ENCODE results near the gene OR52H1.
"Not testable (repeated sequence)": the region's sequence is repeated elsewhere in the genome, so short reads cannot be mapped to it uniquely, and the experiment has no call there.

OR52H1 gene

DNA sequence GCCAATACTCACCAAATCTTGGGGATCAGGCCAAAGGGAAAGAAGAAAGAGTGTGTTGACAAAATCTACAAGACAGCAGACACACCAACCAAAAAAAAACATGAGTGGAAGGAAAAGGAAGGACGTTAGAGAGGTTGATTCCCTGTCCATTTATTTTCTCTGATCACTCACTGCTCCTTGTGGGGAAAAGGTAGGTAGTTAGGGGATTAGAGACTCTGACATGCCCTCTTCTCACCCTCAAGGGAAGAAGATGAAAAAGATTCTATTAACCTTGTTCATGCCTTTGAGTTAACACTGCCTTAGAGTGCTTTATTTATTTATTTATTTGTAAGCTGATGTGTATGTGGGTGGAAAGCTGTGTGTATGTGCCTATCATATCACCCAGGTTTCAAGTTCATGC, at the start of gene OR52H1:
TSS of gene OR52H1 (minus strand) at position 101 of the 400 bp plus-strand sequence. CDS start 3,035 bp downstream, outside the sequence.
- TF ChIP-seq, protein P1, sequence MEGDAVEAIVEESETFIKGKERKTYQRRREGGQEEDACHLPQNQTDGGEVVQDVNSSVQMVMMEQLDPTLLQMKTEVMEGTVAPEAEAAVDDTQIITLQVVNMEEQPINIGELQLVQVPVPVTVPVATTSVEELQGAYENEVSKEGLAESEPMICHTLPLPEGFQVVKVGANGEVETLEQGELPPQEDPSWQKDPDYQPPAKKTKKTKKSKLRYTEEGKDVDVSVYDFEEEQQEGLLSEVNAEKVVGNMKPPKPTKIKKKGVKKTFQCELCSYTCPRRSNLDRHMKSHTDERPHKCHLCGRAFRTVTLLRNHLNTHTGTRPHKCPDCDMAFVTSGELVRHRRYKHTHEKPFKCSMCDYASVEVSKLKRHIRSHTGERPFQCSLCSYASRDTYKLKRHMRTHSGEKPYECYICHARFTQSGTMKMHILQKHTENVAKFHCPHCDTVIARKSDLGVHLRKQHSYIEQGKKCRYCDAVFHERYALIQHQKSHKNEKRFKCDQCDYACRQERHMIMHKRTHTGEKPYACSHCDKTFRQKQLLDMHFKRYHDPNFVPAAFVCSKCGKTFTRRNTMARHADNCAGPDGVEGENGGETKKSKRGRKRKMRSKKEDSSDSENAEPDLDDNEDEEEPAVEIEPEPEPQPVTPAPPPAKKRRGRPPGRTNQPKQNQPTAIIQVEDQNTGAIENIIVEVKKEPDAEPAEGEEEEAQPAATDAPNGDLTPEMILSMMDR (IDR thresholded peaks at IDR 0.05; ENCODE audit: insufficient read depth, low read depth, low read length, missing control alignments), result no peak
- no peak within 1 kb of the TSS for H3K4me3 ChIP-seq (ENCODE audit: low read length)
- DNase-seq (ENCODE audit: low read depth), result no peak

DNA sequence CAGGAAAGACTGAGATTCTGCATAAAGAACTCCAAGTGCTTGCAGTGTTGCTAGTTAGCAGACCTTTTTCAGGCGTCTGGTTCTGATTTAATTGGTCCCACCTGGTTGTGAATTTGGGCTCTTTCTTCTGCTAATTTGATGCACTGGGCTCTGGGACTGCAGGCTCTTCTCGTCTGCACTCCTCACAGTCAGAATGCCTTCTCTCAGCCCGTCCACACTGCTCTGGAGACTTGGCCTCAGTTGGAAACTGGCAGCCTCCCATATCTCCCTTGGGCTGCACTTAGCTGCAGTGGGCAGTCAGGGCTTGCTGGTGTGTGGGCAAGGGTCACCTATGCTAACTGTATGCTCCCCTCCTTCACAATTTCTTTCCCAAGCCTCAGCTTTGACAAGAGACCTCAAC, 49.6 kb upstream of the OR52H1 start:
- TF ChIP-seq, protein P1 (IDR thresholded peaks at IDR 0.05; ENCODE audit: insufficient read depth, low read depth, low read length, missing control alignments), result no peak
- no peak overlapping the region for H3K4me3 ChIP-seq (ENCODE audit: low read length)
- no peak for DNase-seq (ENCODE audit: low read depth)

DNA sequence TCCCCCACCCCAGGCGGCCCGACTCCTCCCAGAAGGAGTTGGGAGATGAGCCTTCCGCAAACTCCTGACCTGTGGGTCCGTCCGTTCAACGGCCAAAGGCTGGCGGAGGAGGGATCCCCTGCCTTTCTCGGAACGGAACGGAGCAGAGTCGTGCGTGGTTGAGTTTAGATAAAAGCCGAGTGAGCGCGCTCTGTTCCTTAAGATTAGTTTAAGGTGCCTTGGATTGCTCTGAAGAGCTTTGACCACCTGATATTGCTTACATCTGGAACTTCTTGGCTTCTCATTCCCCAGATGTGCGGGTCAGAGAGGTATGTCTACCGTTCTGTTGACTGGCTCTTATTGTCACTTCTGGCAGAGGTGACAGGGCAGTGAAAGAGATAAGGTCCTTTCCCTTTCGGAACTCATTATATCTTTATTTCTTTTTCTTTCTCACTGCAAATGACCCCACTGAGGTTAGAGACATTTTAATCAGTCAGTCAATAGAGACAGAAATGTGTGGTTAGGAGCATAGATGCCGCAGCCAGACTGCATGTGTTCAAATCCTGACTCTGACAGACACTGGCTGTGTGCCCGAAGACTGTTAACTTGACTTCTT, 48.4 kb upstream of the OR52H1 start, which contains the start of gene TRIM6:
TSS of gene TRIM6 (plus strand) at position 31 of the 595 bp plus-strand sequence. CDS start at position 292, 261 bp downstream.
- H3K4me3 ChIP-seq (ENCODE audit: low read length), result peak within 1 kb of the TSS; percentile 27

DNA sequence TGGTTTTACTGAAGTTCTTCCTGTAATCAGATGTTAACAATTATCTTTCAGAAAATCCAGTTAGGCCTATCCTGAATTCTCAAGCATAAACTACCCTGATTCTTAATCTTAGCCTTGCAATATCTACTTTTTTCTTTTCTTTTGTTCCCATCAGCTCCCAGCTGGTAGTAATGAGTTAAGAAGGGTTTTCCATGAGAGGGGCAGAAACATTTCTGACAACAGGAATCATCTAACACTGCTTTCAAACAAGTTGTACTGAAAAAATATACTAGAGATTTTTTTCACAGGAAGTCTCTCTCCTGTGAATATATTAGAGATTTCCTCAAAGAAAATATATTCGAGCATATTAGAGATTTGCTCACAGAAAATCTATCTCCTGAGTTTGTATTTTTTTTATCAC, 44.8 kb upstream of the OR52H1 start:
- no peak for DNase-seq (ENCODE audit: low read depth)
- H3K4me3 ChIP-seq (ENCODE audit: low read length), result no peak overlapping the region
- TF ChIP-seq, protein P1 (IDR thresholded peaks at IDR 0.05; ENCODE audit: insufficient read depth, low read depth, low read length, missing control alignments), result no peak

More for the DNA sequence above, 48.4 kb upstream of the OR52H1 start, which contains the start of gene TRIM6:
- peak; percentile 23 for DNase-seq (ENCODE audit: low read depth)
- TF ChIP-seq, protein P1 (IDR thresholded peaks at IDR 0.05; ENCODE audit: insufficient read depth, low read depth, low read length, missing control alignments), result no peak

DNA sequence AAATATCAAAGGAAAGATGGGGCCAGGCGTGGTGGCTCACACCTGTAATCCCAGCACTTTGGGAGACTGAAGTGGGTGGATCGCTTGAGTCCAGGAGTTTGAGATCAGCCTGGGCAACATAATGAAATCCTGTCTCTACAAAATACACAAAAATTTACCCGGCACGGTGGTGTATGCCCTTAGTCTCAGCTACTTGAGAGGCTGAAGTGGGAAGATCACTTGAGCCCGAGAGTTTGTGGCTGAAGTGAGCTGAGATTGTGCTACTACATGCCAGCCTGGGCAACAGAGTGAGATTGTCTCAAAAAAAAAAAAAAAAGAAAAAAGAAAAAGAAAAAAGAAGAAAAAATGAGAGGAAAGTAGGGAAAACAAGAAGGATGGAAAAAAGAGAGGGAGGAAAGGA, 44.3 kb upstream of the OR52H1 start:
- no peak overlapping the region for H3K4me3 ChIP-seq (ENCODE audit: low read length)
- DNase-seq (ENCODE audit: low read depth), result no peak
- TF ChIP-seq, protein P1 (IDR thresholded peaks at IDR 0.05; ENCODE audit: insufficient read depth, low read depth, low read length, missing control alignments), result no peak

DNA sequence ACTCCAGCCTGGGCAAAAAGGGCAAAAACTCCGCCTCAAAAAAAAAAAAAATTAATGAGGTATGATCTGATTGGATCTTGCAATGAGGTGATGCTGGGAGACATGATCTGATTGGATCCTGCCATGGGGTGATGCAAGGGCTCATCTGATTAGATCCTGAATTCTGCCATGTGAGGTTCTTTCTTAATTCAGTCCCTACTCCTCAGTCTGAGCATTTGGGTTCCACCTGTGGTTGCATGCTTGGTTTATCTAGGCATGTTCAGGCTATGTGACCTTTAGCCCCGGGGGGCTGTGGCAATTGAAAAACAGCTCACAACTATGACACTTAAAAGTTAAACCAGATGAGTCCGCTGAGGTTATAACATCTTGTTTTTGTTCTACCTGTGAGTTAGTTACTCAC, 43.3 kb upstream of the OR52H1 start:
- H3K4me3 ChIP-seq (ENCODE audit: low read length), result no peak overlapping the region
- no peak for DNase-seq (ENCODE audit: low read depth)
- TF ChIP-seq, protein P1 (IDR thresholded peaks at IDR 0.05; ENCODE audit: insufficient read depth, low read depth, low read length, missing control alignments), result no peak

DNA sequence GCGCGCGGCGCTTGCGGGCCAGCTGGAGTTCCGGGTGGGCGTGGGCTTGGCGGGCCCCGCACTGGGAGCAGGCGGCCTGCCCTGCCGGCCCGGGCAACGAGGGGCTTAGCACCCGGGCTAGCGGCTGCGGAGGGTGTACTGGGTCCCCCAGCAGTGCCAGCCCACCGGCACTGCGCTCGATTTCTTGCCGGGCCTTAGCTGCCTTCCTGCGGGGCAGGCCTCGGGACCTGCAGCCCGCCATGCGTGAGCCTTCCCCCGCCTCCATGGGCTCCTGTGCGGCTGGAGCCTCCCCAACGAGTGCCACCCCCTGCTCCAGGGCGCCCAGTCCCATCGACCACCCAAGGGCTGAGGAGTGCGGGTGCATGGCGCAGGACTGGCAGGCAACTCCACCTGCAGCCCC, 41.6 kb upstream of the OR52H1 start:
- not testable (repeated sequence) for H3K4me3 ChIP-seq (ENCODE audit: low read length); DNase-seq (ENCODE audit: low read depth)

DNA sequence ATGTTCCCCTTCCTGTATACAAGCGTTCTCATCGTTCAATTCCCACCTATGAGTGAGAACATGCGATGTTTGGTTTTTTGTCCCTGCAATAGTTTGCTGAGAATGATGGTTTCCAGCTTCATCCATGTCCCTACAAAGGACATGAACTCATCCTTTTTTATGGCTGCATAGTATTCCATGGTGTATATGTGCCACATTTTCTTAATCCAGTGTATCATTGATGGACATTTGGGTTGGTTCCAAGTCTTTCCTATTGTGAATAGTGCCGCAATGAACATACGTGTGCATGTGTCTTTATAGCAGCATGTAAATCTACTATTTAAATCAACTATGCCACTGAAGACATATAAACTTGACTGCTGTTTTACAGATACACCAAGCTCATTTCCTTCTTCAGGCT, 36.1 kb upstream of the OR52H1 start:
- H3K4me3 ChIP-seq (ENCODE audit: low read length); DNase-seq (ENCODE audit: low read depth): not testable (repeated sequence)

Measured in epithelial cell of esophagus (primary cell).